Panc1 (cell line): ENCODE data around the gene CACNG7. TPM values are rescaled to one million over a fixed set of nuclear protein-coding genes. Genes with fewer than 3 reads are reported as not detected.

Experiments
- ATAC-seq: fragments of 200-7000 bp; cut with Tn5 transposase; 2 replicates; pipeline ENCODE4 v1.9.1; 2020; ENCODE audit warnings: mild to moderate bottlenecking, moderate library complexity
- BruUV-seq: library from RNA; stranded (reverse); fragments of 400-500 nt; replicated peaks from 2 replicates; lab custom pipeline; 2021; lab: Mats Ljungman, UMichigan
- CTCF ChIA-PET: fragments of 300-600 bp; sonication (Branson Sonifier 250); formaldehyde crosslinking; loops from one replicate; lab custom pipeline; 2022; ENCODE audit warnings: antibody characterized with exemption; lab: Charles Lee
- POLR2A ChIA-PET: fragments of 300-600 bp; sonication (Branson Sonifier 250); formaldehyde crosslinking; loops from one replicate; lab custom pipeline; 2022; ENCODE audit warnings: antibody characterized with exemption; lab: Charles Lee
- DNase-seq: peaks from one replicate; pipeline ENCODE4 v3.0.0-alpha.2; 2010; ENCODE audit warnings: low read depth, low spot score
- H3K27ac ChIP-seq: 2 replicates; pipeline ENCODE4 v1.5.1; 2011; ENCODE audit warnings: mild to moderate bottlenecking, low read length, inconsistent platforms
- H3K27me3 ChIP-seq: fragments of 200-500 bp; sonication (Bioruptor generic); 2 replicates; pipeline ENCODE4 v1.6.0; 2014; ENCODE audit warnings: low read length, inconsistent platforms; ENCODE audit not compliant: control insufficient read depth, insufficient read depth
- H3K36me3 ChIP-seq: fragments of 200-500 bp; sonication (Bioruptor generic); 2 replicates; pipeline ENCODE4 v1.5.1; 2014; ENCODE audit warnings: inconsistent platforms, mild to moderate bottlenecking, low read length, moderate library complexity; ENCODE audit not compliant: control insufficient read depth, insufficient read depth
- H3K4me1 ChIP-seq: 2 replicates; pipeline ENCODE4 v1.5.1; 2011; ENCODE audit warnings: inconsistent platforms, mild to moderate bottlenecking, low read length, moderate library complexity; ENCODE audit not compliant: control insufficient read depth, insufficient read depth
- H3K4me3 ChIP-seq, 2 experiments: 2 replicates each; pipeline ENCODE4 v1.5.1; 2011 to 2012; ENCODE audit warnings: low read depth in 2 of 2, low read length in 2 of 2, mild to moderate bottlenecking in 2 of 2, inconsistent platforms in 1 of 2, moderate library complexity in 1 of 2
- H3K9me3 ChIP-seq: fragments of 200-500 bp; sonication (Bioruptor generic); 2 replicates; pipeline ENCODE4 v1.5.1; 2014; ENCODE audit warnings: low read depth, mild to moderate bottlenecking, inconsistent platforms, low read length, moderate library complexity; ENCODE audit not compliant: control insufficient read depth, insufficient read depth
- CTCF ChIP-seq: fragments of 450-650 bp; IDR thresholded peaks from 2 replicates; pipeline ENCODE4 v1.5.1; 2017; ENCODE audit warnings: mild to moderate bottlenecking
- POLR2AphosphoS5 ChIP-seq: IDR thresholded peaks from 2 replicates; pipeline ENCODE4 v1.6.1; 2012; ENCODE audit warnings: mild to moderate bottlenecking, low read depth, low read length, moderate library complexity
- SIN3A ChIP-seq: IDR thresholded peaks from 2 replicates; pipeline ENCODE4 v1.6.1; 2012; ENCODE audit warnings: low read depth, mild to moderate bottlenecking, low read length, moderate library complexity, borderline replicate concordance; ENCODE audit not compliant: insufficient read depth
- TCF7L2 ChIP-seq: IDR thresholded peaks from 2 replicates; pipeline ENCODE4 v1.6.1; 2011; ENCODE audit warnings: mild to moderate bottlenecking, low read depth, low read length, inconsistent platforms
- in situ Hi-C: cut with HindIII; loops from 2 replicates; pipeline ENCODE4 v1.10.0; 2016; ENCODE audit warnings: low sequenced_read_pairs, low pct_unique_long_range_greater_than_20kb
- intact Hi-C: fragments of 100-400 bp; cut with micrococcal nuclease; formaldehyde crosslinking; loops from one replicate; pipeline ENCODE4 v1.10.0; 2022; ENCODE audit not compliant: unreplicated experiment
- total RNA-seq: library from RNA; stranded (reverse); gene quantifications from one replicate; pipeline ENCODE4 v1.2.1, GENCODE V29; 2021; ENCODE audit not compliant: unreplicated experiment
- TF ChIP-seq, protein P1 (sequence below), 2 experiments: IDR thresholded peaks; 2 replicates each; pipeline ENCODE4 v1.6.1; 2011 to 2012; ENCODE audit warnings: low read depth in 2 of 2, control low read depth in 1 of 2, low read length in 1 of 2, mild to moderate bottlenecking in 1 of 2, moderate library complexity in 1 of 2; ENCODE audit not compliant: insufficient read depth in 1 of 2

Gene CACNG7
- total RNA-seq, 1 experiment from 2014 or later = 7.7 TPM

- ChIA-PET CTCF (no interaction called here), POLR2A (no interaction called here)
- Histone ChIP-seq H3K36me3 (no peaks in the 10 kb centered on the region), H3K4me3 (no peak overlapping the region), H3K9me3 (no peaks in the 10 kb centered on the region), H3K27me3 (no peaks in the 10 kb centered on the region), H3K4me1 (peaks cover 12% of the 10 kb centered on the region; the same call in 1 of the 2 replicates), H3K27ac (no peak overlapping the region)
- BruUV-seq = no TSS peak
- in situ Hi-C loops = loop anchor here (10.0 to 25.0 kb wide), 2 partner anchors 56 to 137 kb away; no protein-coding TSS in a partner anchor
- intact Hi-C loops = no loop called here
- TF ChIP-seq CTCF = no peak
- no peak for TF ChIP-seq SIN3A
- no peak for TF ChIP-seq POLR2AphosphoS5
- TF ChIP-seq TCF7L2 = no peak
- TF ChIP-seq, protein P1, sequence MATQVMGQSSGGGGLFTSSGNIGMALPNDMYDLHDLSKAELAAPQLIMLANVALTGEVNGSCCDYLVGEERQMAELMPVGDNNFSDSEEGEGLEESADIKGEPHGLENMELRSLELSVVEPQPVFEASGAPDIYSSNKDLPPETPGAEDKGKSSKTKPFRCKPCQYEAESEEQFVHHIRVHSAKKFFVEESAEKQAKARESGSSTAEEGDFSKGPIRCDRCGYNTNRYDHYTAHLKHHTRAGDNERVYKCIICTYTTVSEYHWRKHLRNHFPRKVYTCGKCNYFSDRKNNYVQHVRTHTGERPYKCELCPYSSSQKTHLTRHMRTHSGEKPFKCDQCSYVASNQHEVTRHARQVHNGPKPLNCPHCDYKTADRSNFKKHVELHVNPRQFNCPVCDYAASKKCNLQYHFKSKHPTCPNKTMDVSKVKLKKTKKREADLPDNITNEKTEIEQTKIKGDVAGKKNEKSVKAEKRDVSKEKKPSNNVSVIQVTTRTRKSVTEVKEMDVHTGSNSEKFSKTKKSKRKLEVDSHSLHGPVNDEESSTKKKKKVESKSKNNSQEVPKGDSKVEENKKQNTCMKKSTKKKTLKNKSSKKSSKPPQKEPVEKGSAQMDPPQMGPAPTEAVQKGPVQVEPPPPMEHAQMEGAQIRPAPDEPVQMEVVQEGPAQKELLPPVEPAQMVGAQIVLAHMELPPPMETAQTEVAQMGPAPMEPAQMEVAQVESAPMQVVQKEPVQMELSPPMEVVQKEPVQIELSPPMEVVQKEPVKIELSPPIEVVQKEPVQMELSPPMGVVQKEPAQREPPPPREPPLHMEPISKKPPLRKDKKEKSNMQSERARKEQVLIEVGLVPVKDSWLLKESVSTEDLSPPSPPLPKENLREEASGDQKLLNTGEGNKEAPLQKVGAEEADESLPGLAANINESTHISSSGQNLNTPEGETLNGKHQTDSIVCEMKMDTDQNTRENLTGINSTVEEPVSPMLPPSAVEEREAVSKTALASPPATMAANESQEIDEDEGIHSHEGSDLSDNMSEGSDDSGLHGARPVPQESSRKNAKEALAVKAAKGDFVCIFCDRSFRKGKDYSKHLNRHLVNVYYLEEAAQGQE (IDR thresholded peaks at IDR 0.05; ENCODE audit: insufficient read depth in 1 of 2, low read depth in 2 of 2, low read length in 1 of 2) = no peak
- DNase-seq = no peak
- no peak for ATAC-seq
Observed at GRCh38 chr19:53900191-53900860, 8.8 kb upstream of the CACNG7 start.

- Histone ChIP-seq H3K4me1 (peaks cover 19% of the 10 kb centered on the region), H3K9me3 (no peaks in the 10 kb centered on the region), H3K4me3 (no peak overlapping the region), H3K27ac (no peak overlapping the region), H3K36me3 (no peaks in the 10 kb centered on the region), H3K27me3 (no peaks in the 10 kb centered on the region)
- POLR2A ChIA-PET = no interaction called here
- in situ Hi-C loops = loop anchor here (10.0 to 25.0 kb wide), 2 partner anchors 58 to 134 kb away; no protein-coding TSS in a partner anchor
- DNase-seq (no peak), ATAC-seq (no peak)
- CTCF ChIA-PET = interaction anchor here (0.6 kb wide), 1 partner anchor 50 kb away, joined by 4 read pairs; no protein-coding TSS in a partner anchor
- no TSS peak for BruUV-seq
- intact Hi-C loops = no loop called here
- TF ChIP-seq TCF7L2 (no peak), POLR2AphosphoS5 (no peak)
- TF ChIP-seq, protein P1 (IDR thresholded peaks at IDR 0.05; ENCODE audit: insufficient read depth in 1 of 2, low read depth in 2 of 2, low read length in 1 of 2) = peak; percentile 97 to 99
Observed at GRCh38 chr19:53903055-53903680, 5.9 kb upstream of the CACNG7 start.
